Measurements from ENCODE around the gene CAPN7. TPM values are rescaled to one million over a fixed set of nuclear protein-coding genes. Genes with fewer than 3 reads are reported as not detected.

The CAPN7 gene
- total RNA-seq, 1 experiment from 2014 or later: 40.3 TPM

DNA sequence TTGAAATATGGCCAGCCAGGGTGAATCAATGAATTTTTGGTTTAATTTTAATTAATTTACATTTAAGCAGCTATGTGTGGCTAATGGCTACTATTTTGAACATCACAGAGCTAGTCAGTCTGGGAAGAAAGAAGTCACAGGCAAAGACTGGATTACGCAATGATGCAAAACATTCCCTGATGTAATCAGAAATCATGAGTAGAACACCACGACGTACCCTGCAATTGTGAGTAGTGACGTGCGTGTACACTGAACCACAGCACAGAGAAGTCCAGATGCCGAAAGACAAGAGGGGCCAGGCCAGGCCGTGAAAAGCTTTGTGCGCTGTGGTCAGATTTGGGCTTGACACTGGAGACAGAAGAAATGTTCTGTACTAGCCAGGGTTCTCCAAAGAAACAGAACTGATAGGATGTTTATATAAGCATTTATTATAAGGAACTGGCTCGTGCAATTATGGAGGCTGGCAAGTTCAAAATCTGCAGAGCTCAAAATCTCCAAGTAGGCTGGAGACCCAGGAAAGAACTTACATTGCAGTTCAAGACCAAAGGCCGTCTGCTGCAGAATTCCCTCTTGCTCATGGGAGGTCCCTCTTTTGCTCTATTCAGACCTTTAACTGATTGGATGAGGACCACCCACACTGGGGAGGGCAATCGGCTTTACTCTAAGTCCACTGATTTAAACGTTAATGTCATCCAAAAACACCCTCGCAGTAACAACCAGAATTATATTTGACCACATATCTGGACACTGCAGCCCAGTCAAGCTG, 81.7 kb downstream of the CAPN7 start:
- intact Hi-C loops (cut with micrococcal nuclease; ENCODE audit: unreplicated experiment): loop anchor here (2.0 kb wide), 1 partner anchor 17 kb away; no protein-coding TSS in a partner anchor
- Histone ChIP-seq H3K4me1 (no peaks in the 10 kb centered on the region), H3K4me3 (ENCODE audit: low read depth, low read length) (no peak overlapping the region), H3K36me3 (ENCODE audit: control insufficient read depth, insufficient read depth, low read length) (no peaks in the 10 kb centered on the region), H3K9me3 (no peaks in the 10 kb centered on the region), H3K27me3 (replicated peaks; ENCODE audit: control insufficient read depth, insufficient read depth, low read length) (no peaks in the 10 kb centered on the region)
- ChIA-PET CTCF (no interaction called here), POLR2A (no interaction called here)
- TF ChIP-seq, protein P1, sequence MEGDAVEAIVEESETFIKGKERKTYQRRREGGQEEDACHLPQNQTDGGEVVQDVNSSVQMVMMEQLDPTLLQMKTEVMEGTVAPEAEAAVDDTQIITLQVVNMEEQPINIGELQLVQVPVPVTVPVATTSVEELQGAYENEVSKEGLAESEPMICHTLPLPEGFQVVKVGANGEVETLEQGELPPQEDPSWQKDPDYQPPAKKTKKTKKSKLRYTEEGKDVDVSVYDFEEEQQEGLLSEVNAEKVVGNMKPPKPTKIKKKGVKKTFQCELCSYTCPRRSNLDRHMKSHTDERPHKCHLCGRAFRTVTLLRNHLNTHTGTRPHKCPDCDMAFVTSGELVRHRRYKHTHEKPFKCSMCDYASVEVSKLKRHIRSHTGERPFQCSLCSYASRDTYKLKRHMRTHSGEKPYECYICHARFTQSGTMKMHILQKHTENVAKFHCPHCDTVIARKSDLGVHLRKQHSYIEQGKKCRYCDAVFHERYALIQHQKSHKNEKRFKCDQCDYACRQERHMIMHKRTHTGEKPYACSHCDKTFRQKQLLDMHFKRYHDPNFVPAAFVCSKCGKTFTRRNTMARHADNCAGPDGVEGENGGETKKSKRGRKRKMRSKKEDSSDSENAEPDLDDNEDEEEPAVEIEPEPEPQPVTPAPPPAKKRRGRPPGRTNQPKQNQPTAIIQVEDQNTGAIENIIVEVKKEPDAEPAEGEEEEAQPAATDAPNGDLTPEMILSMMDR (IDR thresholded peaks at IDR 0.05; ENCODE audit: insufficient read depth in 1 of 2, low read depth in 1 of 2, low read length in 1 of 2, severe bottlenecking in 1 of 2, unreplicated experiment in 1 of 2): no peak
- H3K4me3 Mint-ChIP-seq (ENCODE audit: unreplicated experiment): no peak overlapping the region
- H3K27ac Mint-ChIP-seq (ENCODE audit: unreplicated experiment): no peak overlapping the region
- DNase-seq: no peak
- BruUV-seq (replicated peaks): no TSS peak
- H3K4me1 Mint-ChIP-seq (ENCODE audit: low read depth, unreplicated experiment): no peaks in the 10 kb centered on the region
- H3K27me3 Mint-ChIP-seq (ENCODE audit: insufficient read depth, unreplicated experiment): no peaks in the 10 kb centered on the region
- H3K9me3 Mint-ChIP-seq (ENCODE audit: unreplicated experiment): no peaks in the 10 kb centered on the region
- peaks cover 25% of the 10 kb centered on the region for H3K36me3 Mint-ChIP-seq (ENCODE audit: insufficient read depth, unreplicated experiment)

DNA sequence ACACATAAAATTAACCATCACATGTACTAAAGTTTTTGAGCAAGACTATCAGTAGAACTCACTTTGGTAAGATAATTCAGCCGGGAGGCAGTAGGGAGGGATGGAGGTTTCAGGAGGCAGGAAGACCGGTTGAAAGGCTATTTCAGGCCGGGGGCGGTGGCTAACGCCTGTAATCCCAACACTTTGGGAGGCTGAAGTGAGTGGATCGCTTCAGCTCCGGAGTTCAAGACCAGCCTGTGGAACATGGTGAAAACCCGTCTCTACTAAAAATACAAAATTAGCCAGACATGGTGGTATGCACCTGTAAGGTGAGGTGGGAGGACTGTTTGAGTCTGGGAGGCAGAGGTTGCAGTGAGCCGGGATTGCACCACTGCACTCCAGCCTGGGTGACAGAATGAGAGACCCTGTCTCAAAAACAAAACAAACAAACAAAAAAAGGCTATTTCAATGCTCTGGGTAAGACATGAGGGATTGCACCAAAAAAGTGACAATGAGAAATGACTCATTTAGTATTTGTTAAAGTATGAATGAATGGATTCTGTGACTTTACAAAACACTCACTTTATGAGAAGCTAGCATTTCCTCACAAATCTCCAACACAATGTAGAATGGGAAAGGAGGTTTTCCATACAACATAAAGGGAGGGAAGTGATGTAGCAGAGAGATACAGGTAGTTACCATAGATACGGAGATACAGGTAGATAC, 82.4 kb downstream of the CAPN7 start:
- Mint-ChIP-seq H3K27ac (ENCODE audit: unreplicated experiment) (no peak overlapping the region), H3K4me3 (ENCODE audit: unreplicated experiment) (no peak overlapping the region), H3K4me1 (ENCODE audit: low read depth, unreplicated experiment) (no peaks in the 10 kb centered on the region), H3K27me3 (ENCODE audit: insufficient read depth, unreplicated experiment) (no peaks in the 10 kb centered on the region), H3K36me3 (ENCODE audit: insufficient read depth, unreplicated experiment) (peaks cover 25% of the 10 kb centered on the region), H3K9me3 (ENCODE audit: unreplicated experiment) (no peaks in the 10 kb centered on the region)
- no peaks in the 10 kb centered on the region for H3K9me3 ChIP-seq
- intact Hi-C loops (cut with micrococcal nuclease; ENCODE audit: unreplicated experiment): no loop called here
- DNase-seq: no peak
- TF ChIP-seq, protein P1 (IDR thresholded peaks at IDR 0.05; ENCODE audit: insufficient read depth in 1 of 2, low read depth in 1 of 2, low read length in 1 of 2, severe bottlenecking in 1 of 2, unreplicated experiment in 1 of 2): no peak
- no peaks in the 10 kb centered on the region for H3K36me3 ChIP-seq (ENCODE audit: control insufficient read depth, insufficient read depth, low read length)
- ChIA-PET POLR2A (no interaction called here), CTCF (no interaction called here)
- H3K4me1 ChIP-seq: 0 out of 2 replicates have a peak, but pooled peaks cover 2% of the 10 kb centered on the region
- no peaks in the 10 kb centered on the region for H3K27me3 ChIP-seq (replicated peaks; ENCODE audit: control insufficient read depth, insufficient read depth, low read length)
- no TSS peak for BruUV-seq (replicated peaks)
- no peak overlapping the region for H3K4me3 ChIP-seq (ENCODE audit: low read depth, low read length)

DNA sequence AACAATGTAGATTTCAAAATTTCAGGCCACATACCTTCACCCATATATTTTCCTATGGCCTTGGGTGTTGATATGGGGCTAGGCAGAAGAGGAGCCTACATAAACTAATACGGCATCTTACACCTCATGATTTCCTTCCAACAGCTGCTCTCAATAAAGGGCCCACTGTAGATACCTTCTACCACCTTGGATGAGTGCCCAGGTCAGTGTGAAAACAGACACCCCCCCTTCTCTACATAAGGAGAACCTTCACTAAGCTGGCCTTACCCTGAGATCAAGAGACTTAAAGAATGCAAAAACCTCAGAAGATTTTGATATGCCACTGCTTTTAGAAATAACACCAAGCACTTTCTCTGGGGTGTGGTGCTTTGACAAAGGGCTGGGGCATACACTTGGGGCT, 83.6 kb downstream of the CAPN7 start:
- POLR2A ChIA-PET: no interaction called here
- DNase-seq: no peak
- Histone ChIP-seq H3K4me1 (0 out of 2 replicates have a peak, but pooled peaks cover 2% of the 10 kb centered on the region), H3K4me3 (ENCODE audit: low read depth, low read length) (no peak overlapping the region), H3K36me3 (ENCODE audit: control insufficient read depth, insufficient read depth, low read length) (no peaks in the 10 kb centered on the region), H3K9me3 (no peaks in the 10 kb centered on the region), H3K27me3 (replicated peaks; ENCODE audit: control insufficient read depth, insufficient read depth, low read length) (no peaks in the 10 kb centered on the region)
- CTCF ChIA-PET: no interaction called here
- peaks cover 8% of the 10 kb centered on the region for H3K9me3 Mint-ChIP-seq (ENCODE audit: unreplicated experiment)
- H3K4me3 Mint-ChIP-seq (ENCODE audit: unreplicated experiment): no peak overlapping the region
- peaks cover 7% of the 10 kb centered on the region for H3K4me1 Mint-ChIP-seq (ENCODE audit: low read depth, unreplicated experiment)
- H3K27me3 Mint-ChIP-seq (ENCODE audit: insufficient read depth, unreplicated experiment): no peaks in the 10 kb centered on the region
- intact Hi-C loops (cut with micrococcal nuclease; ENCODE audit: unreplicated experiment): no loop called here
- peaks cover 31% of the 10 kb centered on the region for H3K36me3 Mint-ChIP-seq (ENCODE audit: insufficient read depth, unreplicated experiment)
- TF ChIP-seq, protein P1 (IDR thresholded peaks at IDR 0.05; ENCODE audit: insufficient read depth in 1 of 2, low read depth in 1 of 2, low read length in 1 of 2, severe bottlenecking in 1 of 2, unreplicated experiment in 1 of 2): no peak
- no peak overlapping the region for H3K27ac Mint-ChIP-seq (ENCODE audit: unreplicated experiment)
- BruUV-seq (replicated peaks): no TSS peak

All from Caco-2 (cell line).